Measurements from ENCODE around the gene TTC21A. TPM values are rescaled to one million over a fixed set of nuclear protein-coding genes. Genes with fewer than 3 reads are reported as not detected.
A peak's percentile ranks its signal among the peaks of the same experiment; 100 is the strongest.

Gene TTC21A
- total RNA-seq, 3 donors from 2014 or later: 5.9 to 16.1 (median 13.1) TPM

GRCh38 chr3:39176025-39176714 is 68.7 kb downstream of the TTC21A start:
- peaks cover 0 to 7% of the 10 kb centered on the region in 2 donors for H3K4me1 ChIP-seq
- TF ChIP-seq, protein P1, sequence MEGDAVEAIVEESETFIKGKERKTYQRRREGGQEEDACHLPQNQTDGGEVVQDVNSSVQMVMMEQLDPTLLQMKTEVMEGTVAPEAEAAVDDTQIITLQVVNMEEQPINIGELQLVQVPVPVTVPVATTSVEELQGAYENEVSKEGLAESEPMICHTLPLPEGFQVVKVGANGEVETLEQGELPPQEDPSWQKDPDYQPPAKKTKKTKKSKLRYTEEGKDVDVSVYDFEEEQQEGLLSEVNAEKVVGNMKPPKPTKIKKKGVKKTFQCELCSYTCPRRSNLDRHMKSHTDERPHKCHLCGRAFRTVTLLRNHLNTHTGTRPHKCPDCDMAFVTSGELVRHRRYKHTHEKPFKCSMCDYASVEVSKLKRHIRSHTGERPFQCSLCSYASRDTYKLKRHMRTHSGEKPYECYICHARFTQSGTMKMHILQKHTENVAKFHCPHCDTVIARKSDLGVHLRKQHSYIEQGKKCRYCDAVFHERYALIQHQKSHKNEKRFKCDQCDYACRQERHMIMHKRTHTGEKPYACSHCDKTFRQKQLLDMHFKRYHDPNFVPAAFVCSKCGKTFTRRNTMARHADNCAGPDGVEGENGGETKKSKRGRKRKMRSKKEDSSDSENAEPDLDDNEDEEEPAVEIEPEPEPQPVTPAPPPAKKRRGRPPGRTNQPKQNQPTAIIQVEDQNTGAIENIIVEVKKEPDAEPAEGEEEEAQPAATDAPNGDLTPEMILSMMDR (IDR thresholded peaks at IDR 0.05): no peak
- no peak for TF ChIP-seq POLR2A (IDR thresholded peaks at IDR 0.05)
- no peak for TF ChIP-seq POLR2AphosphoS5 (IDR thresholded peaks at IDR 0.05)
- H3K36me3 ChIP-seq: no peaks in the 10 kb centered on the region
- peak overlapping the region; percentile 93 to 98 for H3K27ac ChIP-seq
- H3K9me3 ChIP-seq: no peaks in the 10 kb centered on the region
- intact Hi-C loops (cut with DNase I; ENCODE audit: low total_unique reads): no loop called here
- H3K27me3 ChIP-seq: no peaks in the 10 kb centered on the region
- H3K4me3 ChIP-seq: no peak overlapping the region
- DNase-seq (ENCODE audit: low spot score in 2 of 2): no peak

DNA sequence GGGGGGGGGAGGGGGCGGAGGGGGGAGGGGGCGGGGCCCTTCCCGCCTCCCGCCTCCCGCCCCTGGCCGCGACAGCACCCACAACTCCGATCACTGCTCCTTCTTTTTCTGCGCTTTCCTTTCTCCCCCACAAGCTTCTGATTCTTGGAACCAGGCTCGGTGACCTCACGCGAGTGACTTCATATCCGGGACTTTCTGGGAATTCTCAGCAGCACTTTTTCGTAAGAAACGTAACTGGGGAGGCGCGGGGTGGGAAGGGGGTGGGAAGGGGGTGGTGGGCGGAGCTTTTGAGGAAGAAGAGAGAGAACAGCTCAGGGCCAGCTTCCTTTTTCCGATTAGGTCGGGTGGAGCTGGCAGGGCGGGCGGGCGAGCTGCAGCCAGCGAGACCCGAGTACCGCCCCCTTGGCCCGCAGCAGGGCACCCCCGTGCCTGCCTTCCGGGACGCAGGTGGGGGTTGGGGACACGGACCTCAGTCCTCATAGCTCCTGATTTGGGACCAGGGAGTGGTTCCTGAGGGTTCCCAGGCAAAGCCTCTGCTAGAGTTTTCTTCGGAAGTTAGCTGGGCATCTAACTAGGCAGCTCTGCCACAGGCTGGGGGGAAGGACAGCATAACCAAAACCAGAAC is 70.3 kb downstream of the TTC21A start:
- H3K4me3 ChIP-seq: peak overlapping the region; percentile 35 to 59 (median 56)
- TF ChIP-seq, protein P1 (IDR thresholded peaks at IDR 0.05): no peak
- TF ChIP-seq POLR2A (IDR thresholded peaks at IDR 0.05) (peak; percentile 40), POLR2AphosphoS5 (IDR thresholded peaks at IDR 0.05) (peak; percentile 72 to 96 (median 75))
- H3K4me1 ChIP-seq: peaks cover 0 to 7% of the 10 kb centered on the region in 2 donors
- H3K9me3 ChIP-seq: no peaks in the 10 kb centered on the region
- peak overlapping the region; percentile 93 to 98 for H3K27ac ChIP-seq
- H3K27me3 ChIP-seq: no peaks in the 10 kb centered on the region
- intact Hi-C loops (cut with DNase I; ENCODE audit: low total_unique reads): loop anchor here (2.0 kb wide), 1 partner anchor 27 kb away; no protein-coding TSS in a partner anchor
- peak; percentile 81 to 90 for DNase-seq (ENCODE audit: low spot score in 2 of 2)
- no peaks in the 10 kb centered on the region for H3K36me3 ChIP-seq

GRCh38 chr3:39178553-39178952 is 71.1 kb downstream of the TTC21A start:
- Histone ChIP-seq H3K27me3 (no peaks in the 10 kb centered on the region), H3K9me3 (no peaks in the 10 kb centered on the region), H3K4me3 (peak overlapping the region in 2 of 3 donors; percentile 56 to 59), H3K36me3 (no peaks in the 10 kb centered on the region), H3K4me1 (peaks cover 0 to 7% of the 10 kb centered on the region in 2 donors), H3K27ac (peak overlapping the region; percentile 93 to 98)
- TF ChIP-seq POLR2A (IDR thresholded peaks at IDR 0.05) (no peak), POLR2AphosphoS5 (IDR thresholded peaks at IDR 0.05) (no peak)
- TF ChIP-seq, protein P1 (IDR thresholded peaks at IDR 0.05): no peak
- intact Hi-C loops (cut with DNase I; ENCODE audit: low total_unique reads): loop anchor here (2.0 kb wide), 1 partner anchor 28 kb away; no protein-coding TSS in a partner anchor
- DNase-seq (ENCODE audit: low spot score in 2 of 2): no peak

GRCh38 chr3:39180183-39180545 is 72.7 kb downstream of the TTC21A start:
- Histone ChIP-seq H3K36me3 (no peaks in the 10 kb centered on the region), H3K27me3 (no peaks in the 10 kb centered on the region), H3K9me3 (no peaks in the 10 kb centered on the region), H3K4me1 (peaks cover 0 to 7% of the 10 kb centered on the region in 2 donors), H3K4me3 (peak overlapping the region; percentile 17 to 55 (median 42)), H3K27ac (peak overlapping the region; percentile 93 to 98)
- TF ChIP-seq, protein P1 (IDR thresholded peaks at IDR 0.05): no peak
- TF ChIP-seq POLR2AphosphoS5 (IDR thresholded peaks at IDR 0.05): no peak
- TF ChIP-seq POLR2A (IDR thresholded peaks at IDR 0.05): no peak
- intact Hi-C loops (cut with DNase I; ENCODE audit: low total_unique reads): no loop called here
- DNase-seq (ENCODE audit: low spot score in 2 of 2): no peak

All from breast epithelium (tissue), 4 donors.